ENCODE measurements around the gene LYST.
"Not testable (repeated sequence)": the region's sequence is repeated elsewhere in the genome, so short reads cannot be mapped to it uniquely, and the experiment has no call there.

DNA sequence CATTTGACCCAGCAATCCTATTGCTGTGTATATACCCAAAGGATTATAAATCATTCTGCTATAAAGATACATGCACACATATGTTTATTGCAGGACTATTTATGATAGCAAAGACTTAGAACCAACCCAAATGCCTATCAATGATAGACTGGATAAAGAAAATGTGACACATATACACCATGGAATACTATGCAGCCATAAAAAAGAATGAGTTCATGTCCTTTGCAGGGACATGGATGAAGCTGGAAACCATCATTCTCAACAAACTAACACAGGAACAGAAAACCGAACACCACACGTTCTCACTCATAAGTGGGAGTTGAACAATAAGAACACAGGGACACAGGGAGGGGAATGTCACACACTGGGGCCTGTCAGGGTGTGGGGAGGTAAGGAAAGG is 37.1 kb upstream of the LYST start:
- TF ChIP-seq SIN3A (IDR thresholded peaks at IDR 0.05; ENCODE audit: borderline replicate concordance, low read depth, low read length); POLR2AphosphoS5 (IDR thresholded peaks at IDR 0.05; ENCODE audit: low read depth, low read length); EZH2phosphoT487 (IDR thresholded peaks at IDR 0.05; ENCODE audit: borderline replicate concordance, low read depth); RCOR1 (IDR thresholded peaks at IDR 0.05; ENCODE audit: low read length); SMC3 (IDR thresholded peaks at IDR 0.05; ENCODE audit: low read depth, low read length); JUND (IDR thresholded peaks at IDR 0.05): not testable (repeated sequence)
- TF ChIP-seq, protein P1, sequence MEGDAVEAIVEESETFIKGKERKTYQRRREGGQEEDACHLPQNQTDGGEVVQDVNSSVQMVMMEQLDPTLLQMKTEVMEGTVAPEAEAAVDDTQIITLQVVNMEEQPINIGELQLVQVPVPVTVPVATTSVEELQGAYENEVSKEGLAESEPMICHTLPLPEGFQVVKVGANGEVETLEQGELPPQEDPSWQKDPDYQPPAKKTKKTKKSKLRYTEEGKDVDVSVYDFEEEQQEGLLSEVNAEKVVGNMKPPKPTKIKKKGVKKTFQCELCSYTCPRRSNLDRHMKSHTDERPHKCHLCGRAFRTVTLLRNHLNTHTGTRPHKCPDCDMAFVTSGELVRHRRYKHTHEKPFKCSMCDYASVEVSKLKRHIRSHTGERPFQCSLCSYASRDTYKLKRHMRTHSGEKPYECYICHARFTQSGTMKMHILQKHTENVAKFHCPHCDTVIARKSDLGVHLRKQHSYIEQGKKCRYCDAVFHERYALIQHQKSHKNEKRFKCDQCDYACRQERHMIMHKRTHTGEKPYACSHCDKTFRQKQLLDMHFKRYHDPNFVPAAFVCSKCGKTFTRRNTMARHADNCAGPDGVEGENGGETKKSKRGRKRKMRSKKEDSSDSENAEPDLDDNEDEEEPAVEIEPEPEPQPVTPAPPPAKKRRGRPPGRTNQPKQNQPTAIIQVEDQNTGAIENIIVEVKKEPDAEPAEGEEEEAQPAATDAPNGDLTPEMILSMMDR (IDR thresholded peaks at IDR 0.05) = not testable (repeated sequence)
